ENCODE measurements around the gene KDSR.
A peak's percentile ranks its signal among the peaks of the same experiment; 100 is the strongest.

The KDSR gene

DNA sequence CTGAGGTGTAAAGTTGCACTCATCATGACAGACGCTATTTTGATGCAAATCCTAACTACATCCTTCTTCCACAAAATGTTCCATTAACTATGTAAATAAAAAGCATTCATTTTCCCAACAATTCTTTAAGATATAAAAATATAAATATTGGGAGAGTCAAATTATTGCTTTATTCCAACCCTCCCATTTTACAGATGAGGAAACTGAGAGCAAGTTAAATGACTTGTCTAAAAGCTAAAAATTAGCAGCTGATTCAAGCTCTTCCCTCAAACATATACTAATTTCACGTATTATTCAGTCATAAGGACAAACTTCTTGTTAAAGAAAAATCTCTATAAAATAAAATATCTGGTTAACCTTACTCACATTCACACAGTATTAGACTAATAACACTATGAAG, 16.8 kb downstream of the KDSR start:
- ChIA-PET CTCF (interaction anchor here (1.1 to 2.6 kb wide), 4 partner anchors 10 to 254 kb away, joined by 3 to 21 read pairs (median 7); no protein-coding TSS in a partner anchor), POLR2A (no interaction called here)
- TF ChIP-seq, protein P1, sequence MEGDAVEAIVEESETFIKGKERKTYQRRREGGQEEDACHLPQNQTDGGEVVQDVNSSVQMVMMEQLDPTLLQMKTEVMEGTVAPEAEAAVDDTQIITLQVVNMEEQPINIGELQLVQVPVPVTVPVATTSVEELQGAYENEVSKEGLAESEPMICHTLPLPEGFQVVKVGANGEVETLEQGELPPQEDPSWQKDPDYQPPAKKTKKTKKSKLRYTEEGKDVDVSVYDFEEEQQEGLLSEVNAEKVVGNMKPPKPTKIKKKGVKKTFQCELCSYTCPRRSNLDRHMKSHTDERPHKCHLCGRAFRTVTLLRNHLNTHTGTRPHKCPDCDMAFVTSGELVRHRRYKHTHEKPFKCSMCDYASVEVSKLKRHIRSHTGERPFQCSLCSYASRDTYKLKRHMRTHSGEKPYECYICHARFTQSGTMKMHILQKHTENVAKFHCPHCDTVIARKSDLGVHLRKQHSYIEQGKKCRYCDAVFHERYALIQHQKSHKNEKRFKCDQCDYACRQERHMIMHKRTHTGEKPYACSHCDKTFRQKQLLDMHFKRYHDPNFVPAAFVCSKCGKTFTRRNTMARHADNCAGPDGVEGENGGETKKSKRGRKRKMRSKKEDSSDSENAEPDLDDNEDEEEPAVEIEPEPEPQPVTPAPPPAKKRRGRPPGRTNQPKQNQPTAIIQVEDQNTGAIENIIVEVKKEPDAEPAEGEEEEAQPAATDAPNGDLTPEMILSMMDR (IDR thresholded peaks at IDR 0.05; ENCODE audit: control extremely low read depth, extremely low read depth, low read depth, missing control alignments), result no peak
- no peak for DNase-seq (ENCODE audit: extremely low spot score)

- TF ChIP-seq, protein P1 (IDR thresholded peaks at IDR 0.05; ENCODE audit: control extremely low read depth, extremely low read depth, low read depth, missing control alignments), result no peak
- CTCF ChIA-PET, result interaction anchor here (1.3 to 2.6 kb wide), 2 partner anchors 8 kb away, joined by 3 to 21 read pairs; no protein-coding TSS in a partner anchor
- POLR2A ChIA-PET, result no interaction called here
Measured at GRCh38 chr18:63348508-63349136, 18.4 kb downstream of the KDSR start.

GRCh38 chr18:63346480-63347183, 20.4 kb downstream of the KDSR start:
- ChIA-PET CTCF (interaction anchor here (1.5 to 1.6 kb wide), 3 partner anchors 18 to 92 kb away, joined by 4 to 8 read pairs (median 4); no protein-coding TSS in a partner anchor), POLR2A (no interaction called here)
- TF ChIP-seq, protein P1 (IDR thresholded peaks at IDR 0.05; ENCODE audit: control extremely low read depth, extremely low read depth, low read depth, missing control alignments), result no peak
- DNase-seq (ENCODE audit: extremely low spot score), result no peak

More at GRCh38 chr18:63348508-63349136, 18.4 kb downstream of the KDSR start:
- DNase-seq (ENCODE audit: extremely low spot score), result peak; percentile 22

DNA sequence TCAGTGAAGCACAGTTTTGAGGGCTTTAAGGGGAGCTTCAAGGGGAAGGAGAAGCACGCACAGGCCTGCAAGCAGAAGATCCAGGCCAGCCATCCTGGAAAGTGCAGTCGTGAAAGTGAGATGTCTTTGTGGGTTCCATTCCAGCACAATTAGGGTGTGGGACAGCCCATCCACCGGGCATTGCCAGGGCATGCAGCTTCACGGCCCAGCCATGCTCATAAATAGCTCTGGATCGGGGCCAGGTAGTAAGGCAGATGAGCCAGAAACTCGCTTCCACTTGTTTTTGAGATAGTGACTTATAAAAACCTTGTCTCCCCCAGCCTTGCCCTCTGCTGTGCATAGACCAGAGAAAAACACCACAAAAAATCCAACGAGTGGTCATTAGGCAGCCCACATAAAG, 21.0 kb downstream of the KDSR start:
- TF ChIP-seq, protein P1 (IDR thresholded peaks at IDR 0.05; ENCODE audit: control extremely low read depth, extremely low read depth, low read depth, missing control alignments), result no peak
- no peak for DNase-seq (ENCODE audit: extremely low spot score)
- POLR2A ChIA-PET, result no interaction called here
- CTCF ChIA-PET, result interaction anchor here (1.4 to 1.6 kb wide), 4 partner anchors 18 to 93 kb away, joined by 3 to 8 read pairs (median 4); no protein-coding TSS in a partner anchor

DNA sequence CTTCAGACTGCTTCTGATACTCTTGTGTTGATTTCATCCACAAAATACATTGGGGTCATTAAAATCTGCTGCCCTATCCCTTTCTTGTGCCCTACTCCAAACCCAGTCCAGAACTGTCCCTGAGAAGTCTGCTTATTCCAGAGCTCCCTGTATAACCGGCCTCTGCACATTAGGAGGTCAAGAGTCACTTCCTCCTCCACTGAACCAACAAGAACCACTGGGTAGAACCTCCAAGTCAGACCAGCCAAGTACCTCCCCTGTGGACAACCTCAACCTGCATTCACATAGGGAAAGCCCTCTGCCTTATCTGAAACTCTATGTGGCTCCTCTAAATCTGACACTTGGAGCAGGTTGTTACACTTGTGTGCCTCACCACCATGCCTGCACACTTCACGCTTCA, 22.1 kb downstream of the KDSR start:
- POLR2A ChIA-PET, result no interaction called here
- CTCF ChIA-PET, result interaction anchor here (1.1 to 1.4 kb wide), 4 partner anchors 22 to 328 kb away, joined by 3 to 4 read pairs (median 4); no protein-coding TSS in a partner anchor
- DNase-seq (ENCODE audit: extremely low spot score), result no peak
- TF ChIP-seq, protein P1 (IDR thresholded peaks at IDR 0.05; ENCODE audit: control extremely low read depth, extremely low read depth, low read depth, missing control alignments), result no peak

- TF ChIP-seq, protein P1 (IDR thresholded peaks at IDR 0.05; ENCODE audit: control extremely low read depth, extremely low read depth, low read depth, missing control alignments), result no peak
- ChIA-PET POLR2A (no interaction called here), CTCF (interaction anchor here (1.1 to 1.4 kb wide), 4 partner anchors 21 to 327 kb away, joined by 3 to 4 read pairs (median 4); no protein-coding TSS in a partner anchor)
- no peak for DNase-seq (ENCODE audit: extremely low spot score)
Measured at GRCh38 chr18:63344263-63344662, 22.7 kb downstream of the KDSR start.
